ENCODE data around the gene ARL16. TPM values are rescaled to one million over a fixed set of nuclear protein-coding genes. Genes with fewer than 3 reads are reported as not detected.

ARL16 gene
- total and polyA plus RNA-seq, 2 of the 8 experiments (the other 6 are each of a cell fraction or from before 2014, with no cell fraction given), result 37.0 to 60.8 TPM

- FAIRE-seq (no peak), DNase-seq (ENCODE audit: low read depth in 1 of 2, low spot score in 2 of 2) (no peak)
- Histone ChIP-seq H2AK5ac (ENCODE audit: low read depth, low read length) (no peak overlapping the region), H2AFZ (ENCODE audit: low read length) (no peak overlapping the region), H2BK12ac (ENCODE audit: low read depth, low read length) (no peak overlapping the region), H2BK15ac (ENCODE audit: low read length) (no peak overlapping the region), H3K27ac (ENCODE audit: low read depth, low read length) (no peak overlapping the region), H3K23ac (ENCODE audit: insufficient read length) (no peak overlapping the region), H3K27me3 (replicated peaks in 1 of 4; ENCODE audit: control insufficient read depth in 3 of 4, extremely low read depth in 1 of 4, insufficient read depth in 3 of 4, low read length in 3 of 4) (no peaks in the 10 kb centered on the region), H3K9ac (replicated peaks in 1 of 4; ENCODE audit: extremely low read depth in 1 of 4, low read depth in 3 of 4, low read length in 3 of 4) (no peak overlapping the region), H3K14ac (ENCODE audit: insufficient read length) (no peak overlapping the region), H4K8ac (ENCODE audit: extremely low read depth, insufficient read depth, low read length) (no peak overlapping the region), H3K4me1 (replicated peaks in 1 of 4; ENCODE audit: control insufficient read depth in 3 of 4, insufficient read depth in 4 of 4, low read length in 3 of 4) (peaks cover 0 to 10% (median 3%) of the 10 kb centered on the region in 4 experiments; a peak in 5 of 7 replicates), H3K79me2 (ENCODE audit: control insufficient read depth in 1 of 2, insufficient read depth in 2 of 2, low read length in 2 of 2) (no peaks in the 10 kb centered on the region), H2BK5ac (ENCODE audit: low read depth, low read length) (no peak overlapping the region; the same call in 1 of the 2 replicates), H4K5ac (ENCODE audit: insufficient read length, low read depth, low read length) (no peak overlapping the region), H4K91ac (replicated peaks; ENCODE audit: insufficient read length, low read length) (no peak overlapping the region), H3K36me3 (ENCODE audit: control insufficient read depth in 2 of 4, insufficient read depth in 4 of 4, low read length in 3 of 4) (peaks cover 0 to 9% (median 0%) of the 10 kb centered on the region in 4 experiments; a peak in 3 of 8 replicates), H3K9me3 (ENCODE audit: insufficient read depth in 2 of 2, low read depth in 1 of 2, low read length in 1 of 2) (no peaks in the 10 kb centered on the region), H3K4me2 (ENCODE audit: insufficient read depth in 1 of 2, low read depth in 2 of 2, low read length in 2 of 2) (no peak overlapping the region), H2BK120ac (replicated peaks; ENCODE audit: low read depth, low read length) (no peak overlapping the region), H3K56ac (replicated peaks; ENCODE audit: insufficient read length, low read depth, low read length) (no peak overlapping the region), H3K23me2 (ENCODE audit: low read depth, low read length) (no peaks in the 10 kb centered on the region), H3K4me3 (ENCODE audit: extremely low read depth in 1 of 4, insufficient read depth in 2 of 4, low read depth in 3 of 4, low read length in 4 of 4) (no peak overlapping the region), H3K4ac (replicated peaks; ENCODE audit: insufficient read length, low read depth, low read length) (no peak overlapping the region), H3K18ac (ENCODE audit: extremely low read depth, low read length) (no peak overlapping the region), H2BK20ac (ENCODE audit: low read length) (no peak overlapping the region), H4K20me1 (replicated peaks in 1 of 2; ENCODE audit: control insufficient read depth in 1 of 2, insufficient read depth in 2 of 2, low read length in 2 of 2) (peaks cover 0 to 3% of the 10 kb centered on the region in 2 experiments), H3K79me1 (ENCODE audit: low read depth, low read length) (peaks cover 4% of the 10 kb centered on the region; the same call in 1 of the 2 replicates)
- ChIA-PET POLR2A (ENCODE audit: partially characterized antibody) (interaction anchor here (0.7 to 25.9 kb wide), 3 partner anchors 11 to 136 kb away, joined by 3 to 348 read pairs (median 5); partner anchors contain the start of genes MRPL12 and SLC25A10), CTCF (ENCODE audit: partially characterized antibody) (interaction anchor here (0.9 to 3.6 kb wide), 5 partner anchors 14 to 106 kb away, joined by 3 to 14 read pairs (median 3); no protein-coding TSS in a partner anchor)
- 95% methylated on average over 31 of the region's 33 CpGs; no CpG with 5 or more reads in 1 of the 2 experiments for WGBS, 2 experiments (ENCODE audit: extremely low coverage in 1 of 2, insufficient coverage in 1 of 2, insufficient read length in 1 of 2, insufficient replicate concordance in 2 of 2, low coverage in 1 of 2, low lambda C conversion rate in 2 of 2, missing lambda C conversion rate in 1 of 2)
- TF ChIP-seq, protein P1, sequence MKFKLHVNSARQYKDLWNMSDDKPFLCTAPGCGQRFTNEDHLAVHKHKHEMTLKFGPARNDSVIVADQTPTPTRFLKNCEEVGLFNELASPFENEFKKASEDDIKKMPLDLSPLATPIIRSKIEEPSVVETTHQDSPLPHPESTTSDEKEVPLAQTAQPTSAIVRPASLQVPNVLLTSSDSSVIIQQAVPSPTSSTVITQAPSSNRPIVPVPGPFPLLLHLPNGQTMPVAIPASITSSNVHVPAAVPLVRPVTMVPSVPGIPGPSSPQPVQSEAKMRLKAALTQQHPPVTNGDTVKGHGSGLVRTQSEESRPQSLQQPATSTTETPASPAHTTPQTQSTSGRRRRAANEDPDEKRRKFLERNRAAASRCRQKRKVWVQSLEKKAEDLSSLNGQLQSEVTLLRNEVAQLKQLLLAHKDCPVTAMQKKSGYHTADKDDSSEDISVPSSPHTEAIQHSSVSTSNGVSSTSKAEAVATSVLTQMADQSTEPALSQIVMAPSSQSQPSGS (IDR thresholded peaks at IDR 0.05; ENCODE audit: low read length), result no peak
- TF ChIP-seq KDM5A (IDR thresholded peaks at IDR 0.05; ENCODE audit: low read length) (no peak), JUND (IDR thresholded peaks at IDR 0.05; ENCODE audit: low read length) (no peak), SP1 (IDR thresholded peaks at IDR 0.05; ENCODE audit: low read depth, low read length) (no peak), NANOG (IDR thresholded peaks at IDR 0.05; ENCODE audit: insufficient read depth, low read depth, low read length, poor library complexity, severe bottlenecking) (no peak), CBX8 (IDR thresholded peaks at IDR 0.05; ENCODE audit: borderline replicate concordance, low read depth, low read length) (no peak), EGR1 (IDR thresholded peaks at IDR 0.05; ENCODE audit: borderline replicate concordance, low read depth, low read length) (no peak), EP300 (IDR thresholded peaks at IDR 0.05; ENCODE audit: borderline replicate concordance in 1 of 2, low read depth in 2 of 2, low read length in 2 of 2) (no peak), ASH2L (IDR thresholded peaks at IDR 0.05; ENCODE audit: low read length) (no peak), NRF1 (IDR thresholded peaks at IDR 0.05; ENCODE audit: low read depth, low read length) (no peak)
Measured at GRCh38 chr17:81719410-81720266, 36.0 kb upstream of the ARL16 start.
